ENCODE data around the gene ZBTB20. TPM values are rescaled to one million over a fixed set of nuclear protein-coding genes. Genes with fewer than 3 reads are reported as not detected.

ZBTB20 gene
- total RNA-seq, 1 experiment from 2014 or later, result 12.8 TPM

DNA sequence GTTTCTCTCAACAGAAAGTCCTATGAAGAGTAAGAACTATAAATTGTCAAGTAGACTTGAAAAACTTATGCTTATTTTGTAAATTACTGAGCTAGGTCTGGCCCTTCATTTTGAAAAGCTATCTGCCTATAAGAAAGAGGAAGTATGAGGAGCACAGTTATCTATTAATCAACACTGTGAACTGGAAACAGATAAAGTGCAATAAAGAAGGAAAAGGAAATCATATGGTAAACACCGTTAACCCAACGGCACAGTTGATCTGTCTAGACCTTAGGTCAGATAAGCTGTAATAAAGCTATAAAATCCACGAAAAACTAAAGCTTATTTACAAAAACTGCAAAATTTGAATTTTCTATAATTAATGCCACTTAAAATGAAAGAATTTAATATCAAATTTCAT, 242.5 kb downstream of the ZBTB20 start:
- DNase-seq, result no peak
- no peak for TF ChIP-seq CTCF (IDR thresholded peaks at IDR 0.05; ENCODE audit: insufficient read depth in 1 of 2, low read depth in 1 of 2, low read length in 1 of 2, severe bottlenecking in 1 of 2, unreplicated experiment in 1 of 2)
- POLR2A ChIA-PET, result no interaction called here
- no peaks in the 10 kb centered on the region for H3K9me3 Mint-ChIP-seq (ENCODE audit: unreplicated experiment)
- peaks cover 10% of the 10 kb centered on the region for H3K4me1 Mint-ChIP-seq (ENCODE audit: low read depth, unreplicated experiment)
- no TSS peak for BruUV-seq (replicated peaks)
- CTCF ChIA-PET, result no interaction called here
- intact Hi-C loops (cut with micrococcal nuclease; ENCODE audit: unreplicated experiment), result no loop called here
- peaks cover 7% of the 10 kb centered on the region for H3K27me3 Mint-ChIP-seq (ENCODE audit: insufficient read depth, unreplicated experiment)
- Histone ChIP-seq H3K4me1 (peaks cover 17% of the 10 kb centered on the region), H3K27me3 (replicated peaks; ENCODE audit: control insufficient read depth, insufficient read depth, low read length) (no peaks in the 10 kb centered on the region), H3K4me3 (ENCODE audit: low read depth, low read length) (no peak overlapping the region), H3K36me3 (ENCODE audit: control insufficient read depth, insufficient read depth, low read length) (no peaks in the 10 kb centered on the region), H3K9me3 (no peaks in the 10 kb centered on the region)
- no peak overlapping the region for H3K27ac Mint-ChIP-seq (ENCODE audit: unreplicated experiment)
- H3K4me3 Mint-ChIP-seq (ENCODE audit: unreplicated experiment), result no peak overlapping the region
- no peaks in the 10 kb centered on the region for H3K36me3 Mint-ChIP-seq (ENCODE audit: insufficient read depth, unreplicated experiment)

GRCh38 chr3:114903213-114903612, 243.9 kb downstream of the ZBTB20 start:
- Histone ChIP-seq H3K4me3 (ENCODE audit: low read depth, low read length) (no peak overlapping the region), H3K27me3 (replicated peaks; ENCODE audit: control insufficient read depth, insufficient read depth, low read length) (no peaks in the 10 kb centered on the region), H3K4me1 (peaks cover 17% of the 10 kb centered on the region), H3K36me3 (ENCODE audit: control insufficient read depth, insufficient read depth, low read length) (no peaks in the 10 kb centered on the region), H3K9me3 (no peaks in the 10 kb centered on the region)
- Mint-ChIP-seq H3K4me3 (ENCODE audit: unreplicated experiment) (no peak overlapping the region), H3K36me3 (ENCODE audit: insufficient read depth, unreplicated experiment) (no peaks in the 10 kb centered on the region), H3K9me3 (ENCODE audit: unreplicated experiment) (no peaks in the 10 kb centered on the region), H3K4me1 (ENCODE audit: low read depth, unreplicated experiment) (peaks cover 10% of the 10 kb centered on the region), H3K27me3 (ENCODE audit: insufficient read depth, unreplicated experiment) (peaks cover 4% of the 10 kb centered on the region), H3K27ac (ENCODE audit: unreplicated experiment) (no peak overlapping the region)
- TF ChIP-seq CTCF (IDR thresholded peaks at IDR 0.05; ENCODE audit: insufficient read depth in 1 of 2, low read depth in 1 of 2, low read length in 1 of 2, severe bottlenecking in 1 of 2, unreplicated experiment in 1 of 2), result no peak
- BruUV-seq (replicated peaks), result no TSS peak
- DNase-seq, result no peak
- intact Hi-C loops (cut with micrococcal nuclease; ENCODE audit: unreplicated experiment), result no loop called here
- POLR2A ChIA-PET, result no interaction called here
- CTCF ChIA-PET, result interaction anchor here (0.6 kb wide), 1 partner anchor 1283 kb away, joined by 3 read pairs; no protein-coding TSS in a partner anchor

DNA sequence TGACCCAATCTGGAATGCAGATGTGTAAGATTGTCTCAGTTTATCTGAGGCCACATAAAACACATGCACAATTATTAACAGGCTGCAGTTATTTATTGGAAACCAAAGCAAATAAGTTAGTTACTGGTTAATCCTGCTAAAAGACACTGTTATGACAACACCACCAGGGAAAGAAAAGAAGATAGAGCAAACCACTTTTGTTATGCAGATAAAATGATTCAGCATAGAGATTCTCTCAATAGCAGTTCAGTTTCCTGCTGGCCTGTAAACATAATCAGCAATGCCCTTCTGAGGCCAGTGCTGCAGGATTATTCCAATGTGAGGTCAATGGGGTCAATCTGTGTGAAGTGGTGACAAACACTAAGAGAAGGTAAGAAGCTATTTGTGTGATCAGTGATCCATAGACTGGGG, 244.4 kb downstream of the ZBTB20 start:
- H3K27me3 Mint-ChIP-seq (ENCODE audit: insufficient read depth, unreplicated experiment), result peaks cover 2% of the 10 kb centered on the region
- no peaks in the 10 kb centered on the region for H3K9me3 Mint-ChIP-seq (ENCODE audit: unreplicated experiment)
- ChIA-PET CTCF (interaction anchor here (0.6 kb wide), 1 partner anchor 1283 kb away, joined by 3 read pairs; no protein-coding TSS in a partner anchor), POLR2A (no interaction called here)
- Histone ChIP-seq H3K36me3 (ENCODE audit: control insufficient read depth, insufficient read depth, low read length) (no peaks in the 10 kb centered on the region), H3K4me1 (peaks cover 17% of the 10 kb centered on the region), H3K9me3 (no peaks in the 10 kb centered on the region), H3K27me3 (replicated peaks; ENCODE audit: control insufficient read depth, insufficient read depth, low read length) (no peaks in the 10 kb centered on the region), H3K4me3 (ENCODE audit: low read depth, low read length) (no peak overlapping the region)
- H3K36me3 Mint-ChIP-seq (ENCODE audit: insufficient read depth, unreplicated experiment), result no peaks in the 10 kb centered on the region
- no peak overlapping the region for H3K4me3 Mint-ChIP-seq (ENCODE audit: unreplicated experiment)
- H3K4me1 Mint-ChIP-seq (ENCODE audit: low read depth, unreplicated experiment), result peaks cover 10% of the 10 kb centered on the region
- intact Hi-C loops (cut with micrococcal nuclease; ENCODE audit: unreplicated experiment), result no loop called here
- no TSS peak for BruUV-seq (replicated peaks)
- no peak for TF ChIP-seq CTCF (IDR thresholded peaks at IDR 0.05; ENCODE audit: insufficient read depth in 1 of 2, low read depth in 1 of 2, low read length in 1 of 2, severe bottlenecking in 1 of 2, unreplicated experiment in 1 of 2)
- DNase-seq, result peak in 1 of 2 experiments; percentile 21
- H3K27ac Mint-ChIP-seq (ENCODE audit: unreplicated experiment), result no peak overlapping the region

All from Caco-2 (cell line).